Mesendoderm (in vitro differentiated cells): ENCODE measurements around the gene FRZB.
A peak's percentile ranks its signal among the peaks of the same experiment; 100 is the strongest.

Experiments
- DNase-seq: peaks from one replicate; pipeline ENCODE4 v3.0.0; 2013
- H2AK5ac ChIP-seq: 2 replicates; pipeline ENCODE4 v1.6.1; 2013; ENCODE audit warnings: low read length, inconsistent platforms
- H2BK120ac ChIP-seq: 2 replicates; pipeline ENCODE4 v1.6.1; 2013; ENCODE audit warnings: low read depth, mild to moderate bottlenecking, low read length, moderate library complexity, mixed read lengths
- H2BK15ac ChIP-seq: replicated peaks from 2 replicates; pipeline ENCODE4 v1.6.1; 2013; ENCODE audit warnings: low read depth, mild to moderate bottlenecking, moderate library complexity
- H2BK5ac ChIP-seq: 2 replicates; pipeline ENCODE4 v1.6.1; 2013; ENCODE audit warnings: low read length, inconsistent platforms
- H3K18ac ChIP-seq: 2 replicates; pipeline ENCODE4 v1.6.1; 2013; ENCODE audit warnings: mild to moderate bottlenecking, low read length, mixed read lengths
- H3K23ac ChIP-seq: one replicate; pipeline ENCODE4 v1.6.1; 2013; ENCODE audit warnings: low read length
- H3K27ac ChIP-seq: 2 replicates; pipeline ENCODE4 v1.5.1; 2013; ENCODE audit warnings: low read depth, mild to moderate bottlenecking, inconsistent platforms, low read length, moderate library complexity
- H3K27me3 ChIP-seq: 2 replicates; pipeline ENCODE4 v1.6.1; 2013; ENCODE audit warnings: low read length, control low read depth, mild to moderate bottlenecking, inconsistent platforms; ENCODE audit not compliant: insufficient read depth, poor library complexity
- H3K36me3 ChIP-seq: 2 replicates; pipeline ENCODE4 v1.6.1; 2013; ENCODE audit warnings: low read length, inconsistent platforms; ENCODE audit not compliant: control insufficient read depth, insufficient read depth
- H3K4ac ChIP-seq: one replicate; pipeline ENCODE4 v1.6.1; 2013; ENCODE audit warnings: low read depth, mild to moderate bottlenecking, low read length, moderate library complexity
- H3K4me1 ChIP-seq: 2 replicates; pipeline ENCODE4 v1.6.1; 2013; ENCODE audit warnings: low read depth, low read length, inconsistent platforms; ENCODE audit not compliant: control insufficient read depth
- H3K4me2 ChIP-seq: 2 replicates; pipeline ENCODE4 v1.6.1; 2013; ENCODE audit warnings: low read length
- H3K4me3 ChIP-seq: 2 replicates; pipeline ENCODE4 v1.5.1; 2013; ENCODE audit warnings: mild to moderate bottlenecking, low read length
- H3K56ac ChIP-seq: one replicate; pipeline ENCODE4 v1.6.1; 2013; ENCODE audit warnings: low read length
- H3K79me1 ChIP-seq: 2 replicates; pipeline ENCODE4 v1.6.1; 2013; ENCODE audit warnings: low read length, inconsistent platforms
- H3K79me2 ChIP-seq: 2 replicates; pipeline ENCODE4 v1.6.1; 2013; ENCODE audit warnings: mild to moderate bottlenecking, low read length; ENCODE audit not compliant: control insufficient read depth, insufficient read depth
- H3K9ac ChIP-seq: 2 replicates; pipeline ENCODE4 v1.6.1; 2013; ENCODE audit warnings: low read length, inconsistent platforms
- H4K5ac ChIP-seq: one replicate; pipeline ENCODE4 v1.6.1; 2013; ENCODE audit warnings: low read length
- H4K8ac ChIP-seq: one replicate; pipeline ENCODE4 v1.6.1; 2013; ENCODE audit warnings: low read depth, mild to moderate bottlenecking, control low read depth, low read length, moderate library complexity
- WGBS: extraction: QIAGEN DNeasy Blood & Tissue Kit; methylation state at CpG from one replicate; pipeline ENCODE4 v1.1.7; 2013; ENCODE audit warnings: low lambda C conversion rate, missing lambda C conversion rate; ENCODE audit not compliant: insufficient coverage; ENCODE audit errors: extremely low coverage; 5-methylcytosine and 5-hydroxymethylcytosine counted together

The FRZB gene

DNA sequence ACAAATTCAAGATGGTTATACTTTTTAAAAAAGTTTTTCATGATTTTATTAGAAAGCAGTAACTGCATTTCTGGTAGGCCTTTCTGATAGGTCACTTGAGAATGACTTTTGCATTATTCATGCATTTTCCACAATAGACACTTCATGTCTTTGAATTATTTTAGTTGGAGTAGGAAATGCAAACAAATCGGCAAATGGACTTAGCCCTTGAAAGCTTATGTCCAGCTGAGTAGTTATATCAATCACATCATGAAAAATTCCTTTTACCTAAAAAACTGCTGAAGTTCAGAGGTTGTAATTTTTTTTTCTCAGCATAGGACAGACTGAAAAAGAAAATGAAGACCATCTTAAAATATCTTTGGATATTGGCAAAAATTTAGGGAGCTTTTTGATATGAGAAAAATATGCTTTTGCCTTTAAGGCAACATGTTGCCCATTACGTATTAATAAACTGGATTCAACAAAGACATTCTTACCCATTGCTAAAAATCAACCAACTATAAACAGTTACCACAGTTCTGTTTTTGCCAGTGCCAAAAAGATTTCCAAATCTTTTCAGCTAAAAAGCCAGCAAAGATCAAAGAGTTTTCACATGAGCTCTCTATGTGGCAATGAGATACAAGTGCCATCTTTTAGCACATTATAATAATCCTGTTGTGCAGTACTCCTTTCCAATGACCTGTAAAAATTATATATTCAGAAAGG is 45.5 kb upstream of the FRZB start:
- peaks cover 2% of the 10 kb centered on the region for H3K36me3 ChIP-seq
- no CpG with 5 or more reads among the region's 2 CpGs for WGBS

DNA sequence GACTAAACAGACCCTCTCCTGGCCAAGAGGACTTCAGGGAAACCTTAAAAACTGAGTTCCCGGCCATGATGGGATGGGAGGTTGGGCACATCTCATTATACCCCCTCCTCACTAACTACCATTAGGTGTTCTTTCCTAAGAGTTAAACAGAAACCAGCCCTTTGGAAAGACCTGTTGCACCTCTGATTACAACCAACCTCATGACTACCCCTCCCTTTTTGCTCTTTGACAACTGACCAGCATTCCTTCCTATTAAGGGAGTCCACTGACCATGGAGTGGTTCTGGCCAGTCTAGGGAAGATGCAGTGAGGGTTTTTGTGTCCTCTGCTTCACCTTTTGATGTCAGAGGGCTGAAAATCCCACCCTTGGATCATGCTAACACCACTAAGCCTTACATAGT is 44.5 kb upstream of the FRZB start:
- Histone ChIP-seq H2BK15ac (no peak overlapping the region), H3K79me1 (no peaks in the 10 kb centered on the region), H2BK5ac (no peak overlapping the region), H3K79me2 (no peaks in the 10 kb centered on the region), H3K18ac (no peak overlapping the region), H3K4ac (no peak overlapping the region), H2AK5ac (no peak overlapping the region), H3K4me2 (no peak overlapping the region), H3K23ac (no peak overlapping the region), H3K9ac (no peak overlapping the region), H3K36me3 (peaks cover 2% of the 10 kb centered on the region), H3K4me3 (no peak overlapping the region), H3K4me1 (no peaks in the 10 kb centered on the region), H3K56ac (no peak overlapping the region), H2BK120ac (no peak overlapping the region), H4K5ac (no peak overlapping the region), H4K8ac (no peak overlapping the region), H3K27me3 (no peaks in the 10 kb centered on the region), H3K27ac (no peak overlapping the region)
- no CpG with 5 or more reads among the region's 1 CpG for WGBS
- DNase-seq = no peak

More for the DNA sequence above, 45.5 kb upstream of the FRZB start:
- DNase-seq = no peak
- Histone ChIP-seq H3K27me3 (no peaks in the 10 kb centered on the region), H2BK15ac (no peak overlapping the region), H3K4me3 (no peak overlapping the region), H2BK120ac (no peak overlapping the region), H4K8ac (no peak overlapping the region), H2BK5ac (no peak overlapping the region), H3K4ac (no peak overlapping the region), H3K79me1 (no peaks in the 10 kb centered on the region), H3K23ac (no peak overlapping the region), H4K5ac (no peak overlapping the region), H3K9ac (no peak overlapping the region), H3K4me1 (peaks cover 2% of the 10 kb centered on the region), H3K56ac (no peak overlapping the region), H3K4me2 (no peak overlapping the region), H3K79me2 (no peaks in the 10 kb centered on the region), H2AK5ac (no peak overlapping the region), H3K27ac (no peak overlapping the region), H3K18ac (no peak overlapping the region)

DNA sequence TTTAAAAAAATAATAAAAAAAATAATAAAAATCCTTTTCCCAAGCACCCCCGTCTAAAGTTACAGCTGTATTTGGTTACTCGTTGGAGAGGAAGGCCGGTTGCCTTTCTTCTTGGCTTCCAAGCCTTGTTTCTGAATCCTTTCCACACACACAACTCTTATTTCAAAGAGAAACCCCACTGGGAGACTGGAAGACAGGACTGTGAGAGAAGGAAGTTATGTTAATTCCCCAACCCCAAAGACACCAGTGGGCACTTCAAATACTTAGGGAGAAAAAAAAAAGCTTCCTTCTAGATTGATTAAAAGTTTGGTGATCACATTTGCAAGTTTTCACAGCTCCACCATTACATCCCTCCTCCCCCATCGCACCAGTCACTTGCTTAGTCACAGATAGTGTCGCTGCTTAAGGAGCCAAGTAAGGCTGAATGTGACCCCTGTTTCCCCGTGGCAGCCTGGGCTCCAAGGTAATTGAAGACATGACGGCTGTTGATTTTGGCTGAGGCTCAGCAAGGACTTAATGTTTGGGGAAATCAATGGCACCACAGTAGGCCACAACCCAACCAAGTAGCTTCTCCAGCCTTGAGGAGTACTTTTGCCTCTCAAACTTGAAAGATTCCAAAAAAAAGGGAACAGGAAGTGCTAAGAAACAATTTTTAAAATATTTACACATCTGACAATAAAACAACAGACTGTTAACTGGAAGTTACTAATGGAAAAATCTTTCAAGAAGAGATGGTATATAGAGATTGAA is 40.8 kb upstream of the FRZB start:
- H3K18ac ChIP-seq = no peak overlapping the region
- H3K79me1 ChIP-seq = no peaks in the 10 kb centered on the region
- peak; percentile 90 for DNase-seq
- H2BK5ac ChIP-seq = no peak overlapping the region
- no peak overlapping the region for H3K4ac ChIP-seq
- no peak overlapping the region for H3K56ac ChIP-seq
- peak overlapping the region; percentile 65 for H3K27ac ChIP-seq
- H4K8ac ChIP-seq = no peak overlapping the region
- H4K5ac ChIP-seq = no peak overlapping the region
- no peaks in the 10 kb centered on the region for H3K4me1 ChIP-seq
- no peak overlapping the region for H3K4me2 ChIP-seq
- no peaks in the 10 kb centered on the region for H3K79me2 ChIP-seq
- H2AK5ac ChIP-seq = no peak overlapping the region
- H3K4me3 ChIP-seq = no peak overlapping the region
- no peak overlapping the region for H2BK120ac ChIP-seq
- H3K27me3 ChIP-seq = no peaks in the 10 kb centered on the region
- no peak overlapping the region for H2BK15ac ChIP-seq
- H3K23ac ChIP-seq = no peak overlapping the region
- WGBS = no CpG with 5 or more reads among the region's 7 CpGs
- H3K36me3 ChIP-seq = peaks cover 2% of the 10 kb centered on the region
- no peak overlapping the region for H3K9ac ChIP-seq

DNA sequence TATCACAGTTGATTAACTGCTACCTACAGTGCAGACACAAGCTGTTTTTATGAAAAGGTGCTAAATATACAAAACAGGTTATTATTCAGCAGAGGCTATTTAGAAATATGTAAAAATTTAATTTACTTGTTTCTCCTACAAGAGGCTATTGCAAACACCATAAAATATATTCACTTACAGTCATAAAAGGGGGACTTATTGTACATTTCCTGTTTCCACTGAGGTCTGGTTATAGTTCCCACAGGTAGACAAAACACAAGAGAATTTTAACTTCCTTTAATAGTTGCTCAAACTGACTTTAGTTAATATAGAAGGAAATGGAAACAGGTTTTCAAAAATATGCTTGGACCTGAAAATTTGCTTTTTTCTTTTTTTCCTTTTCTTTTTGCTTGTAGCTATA is 40.0 kb upstream of the FRZB start:
- Histone ChIP-seq H3K27ac (no peak overlapping the region), H3K79me2 (no peaks in the 10 kb centered on the region), H3K27me3 (no peaks in the 10 kb centered on the region), H3K4me2 (no peak overlapping the region), H3K23ac (no peak overlapping the region), H3K4me3 (no peak overlapping the region), H3K79me1 (no peaks in the 10 kb centered on the region), H2BK15ac (no peak overlapping the region), H3K9ac (no peak overlapping the region), H3K4ac (no peak overlapping the region), H3K4me1 (no peaks in the 10 kb centered on the region), H3K56ac (no peak overlapping the region), H2BK5ac (no peak overlapping the region), H4K8ac (no peak overlapping the region), H3K18ac (no peak overlapping the region), H4K5ac (no peak overlapping the region), H3K36me3 (peaks cover 3% of the 10 kb centered on the region), H2AK5ac (no peak overlapping the region), H2BK120ac (no peak overlapping the region)
- no peak for DNase-seq

DNA sequence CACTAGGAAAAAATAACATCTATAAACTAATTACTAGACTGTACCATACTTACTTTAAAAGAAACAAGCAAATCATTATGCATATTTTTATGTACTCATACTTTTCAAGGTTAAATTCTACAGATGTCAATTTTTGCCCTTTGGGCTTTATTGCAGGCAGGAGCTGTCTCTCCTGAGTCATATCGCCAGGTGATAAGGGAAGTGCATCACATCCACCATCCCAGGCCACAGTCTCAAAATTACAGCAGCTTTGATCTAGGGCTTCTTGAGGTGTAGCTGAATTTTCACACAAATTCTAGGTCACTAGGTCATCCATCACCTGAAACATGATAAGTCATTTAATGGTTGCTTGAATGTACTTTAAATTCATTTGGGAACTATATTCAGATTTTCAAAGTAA is 38.4 kb upstream of the FRZB start:
- no peak overlapping the region for H3K4me3 ChIP-seq
- no peaks in the 10 kb centered on the region for H3K79me1 ChIP-seq
- no peak overlapping the region for H2BK5ac ChIP-seq
- WGBS = no CpG with 5 or more reads among the region's 1 CpG
- H3K56ac ChIP-seq = no peak overlapping the region
- H3K23ac ChIP-seq = no peak overlapping the region
- no peak overlapping the region for H2AK5ac ChIP-seq
- H3K27ac ChIP-seq = no peak overlapping the region
- H3K27me3 ChIP-seq = no peaks in the 10 kb centered on the region
- no peak overlapping the region for H3K4ac ChIP-seq
- H2BK15ac ChIP-seq = no peak overlapping the region
- H3K4me2 ChIP-seq = no peak overlapping the region
- H3K4me1 ChIP-seq = no peaks in the 10 kb centered on the region
- no peak overlapping the region for H3K18ac ChIP-seq
- H2BK120ac ChIP-seq = no peak overlapping the region
- no peak overlapping the region for H4K8ac ChIP-seq
- no peaks in the 10 kb centered on the region for H3K79me2 ChIP-seq
- peaks cover 1% of the 10 kb centered on the region for H3K36me3 ChIP-seq
- no peak for DNase-seq
- H4K5ac ChIP-seq = no peak overlapping the region
- H3K9ac ChIP-seq = no peak overlapping the region
